ENCODE results near the gene UBE2D2. TPM values are rescaled to one million over a fixed set of nuclear protein-coding genes. Genes with fewer than 3 reads are reported as not detected.
A peak's percentile ranks its signal among the peaks of the same experiment; 100 is the strongest.

Gene UBE2D2
- total and polyA plus RNA-seq, 9 donors: 66.8 to 230 (median 117) TPM

- DNase-seq: peak; percentile 55 to 75 (median 73)
- H3K9me3 ChIP-seq: no peaks in the 10 kb centered on the region
- TF ChIP-seq POLR2A (IDR thresholded peaks at IDR 0.05) (no peak), EP300 (IDR thresholded peaks at IDR 0.05) (no peak), CTCF (IDR thresholded peaks at IDR 0.05) (no peak)
- H3K4me1 ChIP-seq (ENCODE audit: insufficient read depth): peaks cover 15% of the 10 kb centered on the region
- H3K36me3 ChIP-seq: no peaks in the 10 kb centered on the region
- H3K4me3 ChIP-seq: peak overlapping the region; percentile 29
- H3K27ac ChIP-seq: peak overlapping the region; percentile 15 to 19
- no peaks in the 10 kb centered on the region for H3K27me3 ChIP-seq
- 46 to 71% (median 56%) methylated on average over 35 to 41 of the region's 41 CpGs for WGBS, 3 donors
- intact Hi-C loops (cut with DNase I): no loop called here
Measured at GRCh38 chr5:139660923-139661814, 100.0 kb downstream of the UBE2D2 start.

- H3K27ac ChIP-seq: no peak overlapping the region
- no peaks in the 10 kb centered on the region for H3K9me3 ChIP-seq
- no peaks in the 10 kb centered on the region for H3K36me3 ChIP-seq
- H3K4me3 ChIP-seq: no peak overlapping the region
- no peak for TF ChIP-seq EP300 (IDR thresholded peaks at IDR 0.05)
- no peak for TF ChIP-seq POLR2A (IDR thresholded peaks at IDR 0.05)
- no peak for TF ChIP-seq CTCF (IDR thresholded peaks at IDR 0.05)
- 85 to 91% (median 90%) methylated on average over 9 of the region's 9 CpGs for WGBS, 3 donors
- H3K4me1 ChIP-seq (ENCODE audit: insufficient read depth): peaks cover 13% of the 10 kb centered on the region
- DNase-seq: no peak
- no peaks in the 10 kb centered on the region for H3K27me3 ChIP-seq
- intact Hi-C loops (cut with DNase I): no loop called here
Measured at GRCh38 chr5:139662617-139663016, 101.5 kb downstream of the UBE2D2 start.

DNA sequence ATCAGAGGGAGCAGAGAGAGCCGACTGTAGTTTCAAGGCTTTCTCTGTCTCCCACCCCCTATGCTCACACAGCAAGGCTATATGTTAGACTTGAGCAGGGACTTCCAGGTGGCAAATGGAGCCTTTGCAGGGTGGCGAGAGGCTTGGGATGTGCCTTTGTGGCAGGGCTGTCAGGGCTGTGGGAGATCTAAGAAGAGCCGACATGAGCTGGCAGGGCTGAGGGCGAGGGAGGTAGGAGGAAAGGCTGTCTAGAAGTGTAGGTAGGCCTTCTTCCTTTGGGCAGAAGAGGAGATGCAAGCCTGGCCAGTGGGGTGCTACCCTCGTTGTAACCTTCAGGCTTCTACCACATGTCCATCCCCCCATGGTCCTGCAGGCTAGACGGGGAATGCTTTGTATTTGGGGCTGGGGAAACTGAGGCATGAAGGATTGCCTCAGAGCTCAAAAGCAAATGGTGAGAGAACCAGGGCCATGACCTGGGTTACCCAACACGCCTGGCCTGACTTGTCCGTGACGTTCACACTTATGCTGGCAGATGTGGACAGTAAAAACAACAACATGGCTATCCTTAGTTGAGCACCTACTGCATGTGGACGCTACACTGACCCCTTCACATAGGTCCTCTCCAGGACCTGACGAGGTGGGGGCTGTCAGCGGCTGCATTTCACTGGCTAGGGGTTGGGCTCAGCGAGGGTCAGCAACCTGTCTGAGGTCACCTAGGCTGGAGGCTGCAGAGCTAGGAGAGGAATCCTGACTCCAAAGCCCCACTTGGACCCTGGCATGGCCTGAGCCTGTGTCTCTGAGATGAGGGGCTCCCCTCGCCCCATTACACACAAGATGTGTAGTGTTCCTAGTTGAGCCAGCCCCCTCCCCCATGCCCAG is 102.3 kb downstream of the UBE2D2 start:
- 86 to 91% (median 90%) methylated on average over 14 of the region's 14 CpGs for WGBS, 3 donors
- Histone ChIP-seq H3K9me3 (no peaks in the 10 kb centered on the region), H3K4me3 (no peak overlapping the region), H3K36me3 (no peaks in the 10 kb centered on the region), H3K4me1 (ENCODE audit: insufficient read depth) (peaks cover 14% of the 10 kb centered on the region), H3K27ac (no peak overlapping the region), H3K27me3 (no peaks in the 10 kb centered on the region)
- TF ChIP-seq CTCF (IDR thresholded peaks at IDR 0.05) (no peak), POLR2A (IDR thresholded peaks at IDR 0.05) (no peak), EP300 (IDR thresholded peaks at IDR 0.05) (no peak)
- DNase-seq: no peak
- intact Hi-C loops (cut with DNase I): no loop called here

DNA sequence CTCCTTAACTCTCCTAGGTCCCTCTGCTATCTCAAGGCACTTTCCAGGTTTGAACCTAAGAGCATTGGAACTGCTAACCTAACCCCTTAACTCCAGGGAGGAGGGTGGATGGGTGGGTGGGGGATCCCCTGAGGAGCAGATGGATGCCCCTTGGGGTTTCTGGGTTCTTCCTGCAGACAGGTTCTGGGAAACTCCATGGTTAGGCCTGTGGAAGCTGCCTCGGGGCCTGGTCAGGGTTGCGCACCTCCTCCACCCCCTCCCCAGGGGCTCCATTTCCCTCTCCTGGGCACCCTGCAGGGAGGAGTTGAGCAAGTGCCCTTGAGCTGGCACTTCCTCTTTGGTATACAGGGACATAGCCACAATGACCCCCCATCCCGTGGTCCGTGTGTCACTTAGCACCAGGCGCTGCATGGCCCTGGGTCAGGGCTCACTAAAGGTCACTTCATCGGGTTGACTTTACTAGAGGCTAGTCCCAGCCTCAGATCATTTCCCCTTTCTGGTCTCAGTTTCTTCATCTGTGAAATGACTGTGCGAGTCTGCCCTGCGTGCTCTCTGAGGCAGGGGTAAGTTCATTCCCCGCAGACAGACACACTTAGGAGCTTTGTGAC is 103.1 kb downstream of the UBE2D2 start:
- WGBS, 3 donors: 85 to 90% (median 85%) methylated on average over 9 of the region's 9 CpGs
- no peak overlapping the region for H3K4me3 ChIP-seq
- no peaks in the 10 kb centered on the region for H3K36me3 ChIP-seq
- H3K9me3 ChIP-seq: no peaks in the 10 kb centered on the region
- H3K27me3 ChIP-seq: no peaks in the 10 kb centered on the region
- TF ChIP-seq CTCF (IDR thresholded peaks at IDR 0.05) (no peak), EP300 (IDR thresholded peaks at IDR 0.05) (no peak), POLR2A (IDR thresholded peaks at IDR 0.05) (no peak)
- no peak for DNase-seq
- H3K4me1 ChIP-seq (ENCODE audit: insufficient read depth): peaks cover 16% of the 10 kb centered on the region
- no peak overlapping the region for H3K27ac ChIP-seq
- intact Hi-C loops (cut with DNase I): no loop called here

Data from ovary (tissue), 9 donors.